Activated CD8-positive, alpha-beta memory T cell treated with anti-CD3 and anti-CD28 coated beads for 4 hours (primary cell): Measurements from ENCODE around the gene LGALS9.
A peak's percentile ranks its signal among the peaks of the same experiment; 100 is the strongest.
"Not testable (repeated sequence)": the region's sequence is repeated elsewhere in the genome, so short reads cannot be mapped to it uniquely, and the experiment has no call there.

ENCODE experiments used
- DNase-seq, 2 donors: peaks; one replicate each; pipeline ENCODE4 v3.0.0-alpha.2; 2020; ENCODE audit warnings: low read depth in 2 of 2

The LGALS9 gene

GRCh38 chr17:27629260-27629659, 1.7 kb upstream of the LGALS9 start:
- not testable (repeated sequence) for DNase-seq

- DNase-seq, result no peak
Observed at GRCh38 chr17:27631411-27631760, 398 bp downstream of the LGALS9 start.

GRCh38 chr17:27631897-27632725, 1.1 kb downstream of the LGALS9 start:
- DNase-seq, result no peak

- not testable (repeated sequence) for DNase-seq
Observed at GRCh38 chr17:27632766-27633165, 1.8 kb downstream of the LGALS9 start.

GRCh38 chr17:27633312-27634025, 2.5 kb downstream of the LGALS9 start:
- no peak for DNase-seq

- DNase-seq, result no peak
Observed at GRCh38 chr17:27634026-27634335, 3.0 kb downstream of the LGALS9 start.

GRCh38 chr17:27634776-27635175, 3.8 kb downstream of the LGALS9 start:
- DNase-seq, result no peak

- DNase-seq, result no peak
Observed at GRCh38 chr17:27635275-27635823, 4.4 kb downstream of the LGALS9 start.

GRCh38 chr17:27636005-27636520, 5.1 kb downstream of the LGALS9 start:
- DNase-seq, result not testable (repeated sequence)

- DNase-seq, result not testable (repeated sequence)
Observed at GRCh38 chr17:27637818-27638217, 6.8 kb downstream of the LGALS9 start.

GRCh38 chr17:27638415-27638914, 7.5 kb downstream of the LGALS9 start:
- not testable (repeated sequence) for DNase-seq

GRCh38 chr17:27640790-27641189, 9.8 kb downstream of the LGALS9 start:
- no peak for DNase-seq

GRCh38 chr17:27644586-27644985, 13.6 kb downstream of the LGALS9 start:
- no peak for DNase-seq

- not testable (repeated sequence) for DNase-seq
Observed at GRCh38 chr17:27645621-27646020, 14.6 kb downstream of the LGALS9 start.

GRCh38 chr17:27646232-27646631, 15.2 kb downstream of the LGALS9 start:
- DNase-seq, result no peak

GRCh38 chr17:27647765-27648164, 16.8 kb downstream of the LGALS9 start:
- DNase-seq, result no peak

- not testable (repeated sequence) for DNase-seq
Observed at GRCh38 chr17:27649111-27649571, 18.2 kb downstream of the LGALS9 start.

GRCh38 chr17:27649929-27650328, 18.9 kb downstream of the LGALS9 start:
- DNase-seq, result no peak

- DNase-seq, result no peak
Observed at GRCh38 chr17:27650836-27651235, 19.8 kb downstream of the LGALS9 start.

- peak; percentile 21 to 48 for DNase-seq
Observed at GRCh38 chr17:27651411-27652345, 20.7 kb downstream of the LGALS9 start.

GRCh38 chr17:27653449-27653971, 22.5 kb downstream of the LGALS9 start:
- DNase-seq, result not testable (repeated sequence)
